ENCODE results near the gene UBP1. TPM values are rescaled to one million over a fixed set of nuclear protein-coding genes. Genes with fewer than 3 reads are reported as not detected.

Gene UBP1
- total RNA-seq = 100 to 1,000 TPM in 1 of 4 donors, 10 to 100 TPM in 3; 45.4 to 123 (median 56.3) TPM

- no peak for TF ChIP-seq CTCF (IDR thresholded peaks at IDR 0.05; ENCODE audit: low read depth)
Measured at GRCh38 chr3:33440328-33441224, at the start of gene UBP1. TSS of gene UBP1 (minus strand) at chr3:33440405. CDS start at chr3:33439848, 557 bp downstream.

- TF ChIP-seq CTCF (IDR thresholded peaks at IDR 0.05; ENCODE audit: low read depth) = no peak
Measured at GRCh38 chr3:33488683-33489082, 48.5 kb upstream of the UBP1 start.

GRCh38 chr3:33488246-33488645 lies 48.0 kb upstream of the UBP1 start:
- TF ChIP-seq CTCF (IDR thresholded peaks at IDR 0.05; ENCODE audit: low read depth) = no peak

- no peak for TF ChIP-seq CTCF (IDR thresholded peaks at IDR 0.05; ENCODE audit: low read depth)
Measured at GRCh38 chr3:33482111-33482521, 41.9 kb upstream of the UBP1 start.

DNA sequence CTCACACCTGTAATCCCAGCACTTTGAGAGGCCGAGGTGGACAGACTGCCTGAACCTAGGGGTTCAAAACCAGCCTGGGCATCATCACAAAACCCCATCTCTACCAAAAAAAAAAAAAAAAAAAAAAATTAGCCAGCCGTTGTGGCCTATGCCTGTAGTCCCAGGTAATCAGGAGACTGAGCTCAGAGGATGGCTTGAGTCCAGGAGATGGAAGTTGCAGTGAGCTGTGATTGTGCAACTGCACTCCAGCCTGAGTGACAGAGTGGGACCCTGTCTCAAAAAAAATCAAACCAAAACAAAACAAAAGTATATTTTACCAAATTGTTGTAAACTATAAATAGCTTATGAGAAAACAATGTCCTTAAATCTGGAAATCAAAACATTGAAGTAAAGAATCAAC lies 34.7 kb upstream of the UBP1 start:
- TF ChIP-seq CTCF (IDR thresholded peaks at IDR 0.05; ENCODE audit: low read depth) = no peak

GRCh38 chr3:33473813-33474212 lies 33.6 kb upstream of the UBP1 start:
- no peak for TF ChIP-seq CTCF (IDR thresholded peaks at IDR 0.05; ENCODE audit: low read depth)

DNA sequence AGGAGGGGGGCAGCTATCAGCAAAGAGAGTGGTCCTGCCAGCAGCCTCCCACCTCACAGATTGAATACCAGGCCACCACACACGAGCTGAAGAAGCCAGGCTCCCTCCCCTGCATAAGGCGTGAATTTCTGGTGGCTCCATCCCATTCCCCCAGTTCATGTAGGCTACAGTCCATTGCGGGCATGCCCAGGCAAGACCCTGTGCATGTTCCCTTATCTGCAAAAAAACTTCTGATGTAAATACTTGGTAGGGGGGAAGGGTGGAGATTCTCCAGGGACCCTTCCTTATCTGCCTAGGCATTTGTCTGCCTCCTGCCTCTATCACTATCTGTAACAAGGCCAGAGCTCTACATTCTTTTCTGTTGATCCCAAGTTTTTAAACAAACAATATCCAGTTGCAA lies 27.6 kb upstream of the UBP1 start:
- no peak for TF ChIP-seq CTCF (IDR thresholded peaks at IDR 0.05; ENCODE audit: low read depth)

Measured in subcutaneous adipose tissue (tissue), 4 donors.